ENCODE measurements around the gene ARHGEF7.

GRCh38 chr13:111256458-111256857, 141.3 kb downstream of the ARHGEF7 start:
- TF ChIP-seq CTCF (conservative IDR thresholded peaks at IDR 0.05; ENCODE audit: low read length), result no peak
- TF ChIP-seq EZH2phosphoT487 (IDR thresholded peaks at IDR 0.05; ENCODE audit: borderline replicate concordance, low read depth, low read length), result no peak
